Neural progenitor cell (in vitro differentiated cells): ENCODE data around the gene MED13. TPM values are rescaled to one million over a fixed set of nuclear protein-coding genes. Genes with fewer than 3 reads are reported as not detected.

ENCODE experiments used
- DNase-seq: peaks from one replicate; pipeline ENCODE4 v3.0.0-alpha.2; 2016; ENCODE audit warnings: low spot score
- H2AFZ ChIP-seq: fragments of 200-600 bp; sonication (generic); replicated peaks from 2 replicates; pipeline ENCODE4 v1.6.1; 2016; ENCODE audit warnings: antibody characterized with exemption
- H3F3A ChIP-seq: fragments of 200-600 bp; sonication (generic); 2 replicates; pipeline ENCODE4 v1.6.1; 2016; ENCODE audit warnings: antibody characterized with exemption, low read depth
- H3K27ac ChIP-seq: fragments of 200-600 bp; sonication (generic); 2 replicates; pipeline ENCODE4 v1.5.1; 2016; ENCODE audit warnings: mild to moderate bottlenecking
- H3K27me3 ChIP-seq: fragments of 200-600 bp; sonication (generic); 2 replicates; pipeline ENCODE4 v1.6.1; 2016; ENCODE audit warnings: mild to moderate bottlenecking, moderate library complexity
- H3K36me3 ChIP-seq: fragments of 200-600 bp; sonication (generic); 2 replicates; pipeline ENCODE4 v1.5.1; 2016
- H3K4me1 ChIP-seq: fragments of 200-600 bp; sonication (generic); 2 replicates; pipeline ENCODE4 v1.6.1; 2016; ENCODE audit warnings: mixed run types
- H3K4me2 ChIP-seq: fragments of 200-600 bp; sonication (generic); 2 replicates; pipeline ENCODE4 v1.6.1; 2016
- H3K4me3 ChIP-seq: fragments of 200-600 bp; sonication (generic); 2 replicates; pipeline ENCODE4 v1.5.1; 2016
- H3K79me2 ChIP-seq: fragments of 200-600 bp; sonication (generic); 2 replicates; pipeline ENCODE4 v1.6.1; 2016; ENCODE audit warnings: low read depth
- H3K9ac ChIP-seq: fragments of 200-600 bp; sonication (generic); 2 replicates; pipeline ENCODE4 v1.6.1; 2016
- H3K9me3 ChIP-seq: fragments of 200-600 bp; sonication (generic); 2 replicates; pipeline ENCODE4 v1.5.1; 2016; ENCODE audit warnings: low read depth
- H4K20me1 ChIP-seq: fragments of 200-600 bp; sonication (generic); 2 replicates; pipeline ENCODE4 v1.6.1; 2016; ENCODE audit warnings: low read depth
- H3K27ac Mint-ChIP-seq: 3 replicates; pipeline ENCODE4 v1.8.0; 2021; ENCODE audit warnings: mixed read lengths
- H3K27me3 Mint-ChIP-seq: 2 replicates; pipeline ENCODE4 v1.8.0; 2022; ENCODE audit warnings: low read depth, mild to moderate bottlenecking, inconsistent platforms, moderate library complexity, mixed read lengths; ENCODE audit not compliant: insufficient read depth
- H3K36me3 Mint-ChIP-seq: 3 replicates; pipeline ENCODE4 v1.8.0; 2021; ENCODE audit warnings: mixed read lengths
- H3K4me1 Mint-ChIP-seq: 3 replicates; pipeline ENCODE4 v1.8.0; 2021; ENCODE audit warnings: mixed read lengths
- H3K4me3 Mint-ChIP-seq: 3 replicates; pipeline ENCODE4 v1.8.0; 2021; ENCODE audit warnings: mild to moderate bottlenecking, moderate library complexity, mixed read lengths
- H3K9me3 Mint-ChIP-seq: 3 replicates; pipeline ENCODE4 v1.8.0; 2020; ENCODE audit warnings: mixed read lengths
- EZH2 ChIP-seq: fragments of 200-600 bp; sonication (generic); IDR thresholded peaks from 2 replicates; pipeline ENCODE4 v1.6.1; 2017; ENCODE audit warnings: antibody characterized with exemption, mild to moderate bottlenecking, moderate library complexity
- EZH2phosphoT487 ChIP-seq: fragments of 200-600 bp; sonication (generic); IDR thresholded peaks from 2 replicates; pipeline ENCODE4 v1.6.1; 2017; ENCODE audit warnings: antibody characterized with exemption
- total RNA-seq: library from RNA; depleted of rRNA; stranded (reverse); fragments of >200 nt; gene quantifications from 2 replicates; pipeline ENCODE4 v1.2.3, GENCODE V29; 2015; ENCODE audit warnings: low replicate concordance
- TF ChIP-seq, protein P1 (sequence below): fragments of 200-600 bp; sonication (generic); IDR thresholded peaks from 2 replicates; pipeline ENCODE4 v1.5.1; 2017; ENCODE audit warnings: antibody characterized with exemption, mild to moderate bottlenecking

MED13 gene
- total RNA-seq, 1 donor from 2014 or later: 59.9 TPM

DNA sequence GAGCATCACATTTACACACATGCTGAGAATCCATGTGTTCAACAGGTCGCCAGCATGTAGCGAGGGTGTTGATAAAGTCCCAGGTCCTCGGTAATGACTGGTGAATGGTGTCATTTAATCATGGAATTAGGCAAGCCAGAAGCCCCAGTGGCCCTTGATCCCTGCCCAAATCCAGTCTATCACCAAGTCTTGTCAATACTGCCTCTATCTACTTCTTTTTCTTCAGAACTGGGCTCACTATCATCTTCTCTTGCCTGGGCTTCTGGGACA is 31.3 kb upstream of the MED13 start:
- Histone ChIP-seq H4K20me1 (no peaks in the 10 kb centered on the region), H3K36me3 (no peaks in the 10 kb centered on the region), H3K9ac (no peak overlapping the region), H3K9me3 (no peaks in the 10 kb centered on the region), H3K4me2 (no peak overlapping the region), H3K27ac (no peak overlapping the region), H3K4me1 (no peaks in the 10 kb centered on the region), H3K27me3 (no peaks in the 10 kb centered on the region), H2AFZ (no peak overlapping the region), H3K4me3 (no peak overlapping the region), H3K79me2 (no peaks in the 10 kb centered on the region), H3F3A (no peaks in the 10 kb centered on the region)
- Mint-ChIP-seq H3K9me3 (no peaks in the 10 kb centered on the region), H3K36me3 (no peaks in the 10 kb centered on the region), H3K27me3 (no peaks in the 10 kb centered on the region), H3K4me1 (peaks cover 4% of the 10 kb centered on the region), H3K4me3 (no peak overlapping the region), H3K27ac (no peak overlapping the region)
- no peak for DNase-seq
- TF ChIP-seq, protein P1, sequence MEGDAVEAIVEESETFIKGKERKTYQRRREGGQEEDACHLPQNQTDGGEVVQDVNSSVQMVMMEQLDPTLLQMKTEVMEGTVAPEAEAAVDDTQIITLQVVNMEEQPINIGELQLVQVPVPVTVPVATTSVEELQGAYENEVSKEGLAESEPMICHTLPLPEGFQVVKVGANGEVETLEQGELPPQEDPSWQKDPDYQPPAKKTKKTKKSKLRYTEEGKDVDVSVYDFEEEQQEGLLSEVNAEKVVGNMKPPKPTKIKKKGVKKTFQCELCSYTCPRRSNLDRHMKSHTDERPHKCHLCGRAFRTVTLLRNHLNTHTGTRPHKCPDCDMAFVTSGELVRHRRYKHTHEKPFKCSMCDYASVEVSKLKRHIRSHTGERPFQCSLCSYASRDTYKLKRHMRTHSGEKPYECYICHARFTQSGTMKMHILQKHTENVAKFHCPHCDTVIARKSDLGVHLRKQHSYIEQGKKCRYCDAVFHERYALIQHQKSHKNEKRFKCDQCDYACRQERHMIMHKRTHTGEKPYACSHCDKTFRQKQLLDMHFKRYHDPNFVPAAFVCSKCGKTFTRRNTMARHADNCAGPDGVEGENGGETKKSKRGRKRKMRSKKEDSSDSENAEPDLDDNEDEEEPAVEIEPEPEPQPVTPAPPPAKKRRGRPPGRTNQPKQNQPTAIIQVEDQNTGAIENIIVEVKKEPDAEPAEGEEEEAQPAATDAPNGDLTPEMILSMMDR: no peak
- no peak for TF ChIP-seq EZH2phosphoT487
- no peak for TF ChIP-seq EZH2

DNA sequence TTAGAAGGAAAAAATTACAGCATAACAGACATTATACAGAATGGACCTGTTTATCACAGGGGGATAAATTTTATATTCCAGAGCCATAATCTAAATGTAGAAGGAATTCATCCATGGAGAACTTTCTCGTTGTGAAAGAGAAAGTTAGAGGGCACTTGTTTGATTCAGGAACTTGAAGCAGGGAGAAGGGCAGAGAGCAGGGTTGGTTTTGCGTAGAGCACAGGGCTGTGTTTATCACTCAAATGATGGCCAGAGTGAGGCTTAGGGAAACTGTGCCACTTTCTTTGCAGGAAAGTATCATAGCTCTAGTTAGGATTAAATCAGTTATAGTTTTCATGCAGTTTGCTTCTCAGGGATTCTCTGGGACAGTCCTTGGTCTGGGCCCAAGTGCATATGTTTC is 29.1 kb upstream of the MED13 start:
- H3K9ac ChIP-seq: no peak overlapping the region
- Mint-ChIP-seq H3K27ac (no peak overlapping the region), H3K27me3 (peaks cover 3% of the 10 kb centered on the region), H3K4me3 (no peak overlapping the region), H3K36me3 (no peaks in the 10 kb centered on the region), H3K9me3 (no peaks in the 10 kb centered on the region), H3K4me1 (no peaks in the 10 kb centered on the region)
- DNase-seq: no peak
- H3F3A ChIP-seq: no peaks in the 10 kb centered on the region
- H3K27me3 ChIP-seq: no peaks in the 10 kb centered on the region
- H3K36me3 ChIP-seq: no peaks in the 10 kb centered on the region
- no peak for TF ChIP-seq EZH2phosphoT487
- TF ChIP-seq EZH2: no peak
- TF ChIP-seq, protein P1: no peak
- H2AFZ ChIP-seq: no peak overlapping the region
- H3K4me3 ChIP-seq: no peak overlapping the region
- H3K4me2 ChIP-seq: no peak overlapping the region
- H4K20me1 ChIP-seq: no peaks in the 10 kb centered on the region
- no peak overlapping the region for H3K27ac ChIP-seq
- H3K4me1 ChIP-seq: no peaks in the 10 kb centered on the region
- H3K79me2 ChIP-seq: no peaks in the 10 kb centered on the region
- no peaks in the 10 kb centered on the region for H3K9me3 ChIP-seq

DNA sequence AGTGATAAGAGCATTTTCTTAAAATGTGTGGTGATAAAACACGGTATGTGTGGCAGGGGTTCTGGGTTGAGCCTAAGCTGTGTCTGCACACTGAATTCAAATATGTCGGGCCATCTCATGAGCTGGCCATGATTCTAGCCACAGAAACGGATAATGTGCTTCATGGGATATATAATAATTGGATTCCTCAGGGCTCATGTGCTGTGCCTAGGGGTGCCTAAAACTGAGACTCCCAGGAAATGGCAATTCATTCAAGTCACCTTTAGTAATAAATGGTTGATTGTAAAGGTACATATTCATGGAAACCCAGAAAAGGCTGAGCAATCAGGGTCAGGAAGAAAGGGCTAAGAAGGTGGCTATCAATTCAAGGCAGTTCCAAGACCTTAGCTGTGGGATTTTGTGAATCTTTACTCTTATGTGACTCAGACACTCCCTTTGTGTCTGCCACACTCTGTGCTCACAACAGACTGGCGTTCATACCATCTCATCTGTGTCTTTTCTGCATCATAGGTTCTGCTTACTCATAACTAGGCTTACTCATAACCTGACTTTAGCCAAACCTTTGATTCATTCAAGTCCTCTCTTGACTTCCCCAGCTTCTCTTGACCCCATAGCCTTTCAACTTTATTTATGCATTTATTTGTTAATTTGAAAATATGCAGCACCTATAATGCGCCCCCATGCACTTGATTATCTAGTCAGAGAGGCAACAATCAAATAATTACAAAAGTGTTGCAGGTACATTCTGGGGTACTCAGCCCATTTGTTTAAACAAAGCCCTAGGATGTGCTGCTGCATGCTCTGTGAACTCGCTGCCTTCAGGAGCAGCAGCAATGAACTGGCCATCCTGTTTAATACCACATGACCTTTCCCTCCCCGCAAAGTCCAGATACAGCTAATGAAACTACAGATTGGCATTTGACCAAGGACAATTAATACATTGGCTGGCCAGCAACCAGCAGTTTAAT is 28.4 kb upstream of the MED13 start:
- Mint-ChIP-seq H3K27ac (no peak overlapping the region), H3K27me3 (peaks cover 3% of the 10 kb centered on the region), H3K4me1 (no peaks in the 10 kb centered on the region), H3K36me3 (no peaks in the 10 kb centered on the region), H3K4me3 (no peak overlapping the region), H3K9me3 (no peaks in the 10 kb centered on the region)
- H3K4me3 ChIP-seq: no peak overlapping the region
- H3K36me3 ChIP-seq: no peaks in the 10 kb centered on the region
- no peaks in the 10 kb centered on the region for H3K9me3 ChIP-seq
- H3K9ac ChIP-seq: no peak overlapping the region
- no peaks in the 10 kb centered on the region for H3K4me1 ChIP-seq
- no peak overlapping the region for H3K27ac ChIP-seq
- TF ChIP-seq EZH2: no peak
- TF ChIP-seq EZH2phosphoT487: no peak
- TF ChIP-seq, protein P1: no peak
- H4K20me1 ChIP-seq: no peaks in the 10 kb centered on the region
- no peaks in the 10 kb centered on the region for H3K27me3 ChIP-seq
- no peaks in the 10 kb centered on the region for H3F3A ChIP-seq
- no peak overlapping the region for H2AFZ ChIP-seq
- no peak overlapping the region for H3K4me2 ChIP-seq
- no peaks in the 10 kb centered on the region for H3K79me2 ChIP-seq
- DNase-seq: no peak
